ENCODE data around the gene MAGI1.

Gene MAGI1

DNA sequence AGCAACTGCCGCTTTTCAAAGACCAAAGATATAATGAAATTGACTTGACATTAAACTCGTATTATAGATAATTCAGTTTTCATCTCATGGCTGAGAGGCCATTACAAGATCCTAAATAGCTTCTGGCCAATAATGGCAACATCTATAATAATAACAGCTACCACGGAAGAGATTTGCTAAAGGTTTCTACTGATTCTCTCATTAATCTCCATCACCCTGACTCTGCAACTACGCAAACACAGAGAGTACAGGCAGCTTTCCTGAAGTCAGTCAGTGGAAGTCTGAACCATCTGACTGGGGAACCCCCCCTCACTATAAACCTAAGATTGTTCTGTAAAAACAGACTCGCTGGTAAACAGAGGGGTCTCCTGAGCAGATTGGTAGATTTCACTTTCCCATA lies 257.1 kb downstream of the MAGI1 start:
- TF ChIP-seq JUND (IDR thresholded peaks at IDR 0.05; ENCODE audit: low read depth), result no peak
- no peak for DNase-seq (ENCODE audit: low read depth in 1 of 2, low spot score in 1 of 2)
- in situ Hi-C loops (cut with HindIII; ENCODE audit: low pct_unique_long_range_greater_than_20kb, low sequenced_read_pairs), result no loop called here

DNA sequence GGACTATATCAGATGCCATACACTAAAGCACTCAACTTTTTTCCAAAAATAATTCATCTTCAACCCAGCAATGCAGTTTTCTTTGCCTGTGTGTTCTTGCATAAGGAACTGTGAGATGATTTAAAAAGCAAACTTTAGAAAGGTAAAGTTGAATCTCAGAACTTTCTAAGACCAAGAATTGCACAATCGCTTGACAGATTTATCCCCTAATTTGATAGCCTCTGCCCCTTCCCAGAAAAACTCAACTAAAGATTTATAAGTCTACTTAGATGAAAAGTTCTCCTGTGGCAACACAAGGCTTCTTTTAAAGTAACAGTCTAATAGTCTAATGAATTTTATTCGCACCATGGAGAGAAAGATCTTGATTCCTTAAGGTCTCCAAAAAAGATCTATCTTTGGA lies 259.3 kb downstream of the MAGI1 start:
- no peak for DNase-seq (ENCODE audit: low read depth in 1 of 2, low spot score in 1 of 2)
- in situ Hi-C loops (cut with HindIII; ENCODE audit: low pct_unique_long_range_greater_than_20kb, low sequenced_read_pairs), result no loop called here
- no peak for TF ChIP-seq JUND (IDR thresholded peaks at IDR 0.05; ENCODE audit: low read depth)

DNA sequence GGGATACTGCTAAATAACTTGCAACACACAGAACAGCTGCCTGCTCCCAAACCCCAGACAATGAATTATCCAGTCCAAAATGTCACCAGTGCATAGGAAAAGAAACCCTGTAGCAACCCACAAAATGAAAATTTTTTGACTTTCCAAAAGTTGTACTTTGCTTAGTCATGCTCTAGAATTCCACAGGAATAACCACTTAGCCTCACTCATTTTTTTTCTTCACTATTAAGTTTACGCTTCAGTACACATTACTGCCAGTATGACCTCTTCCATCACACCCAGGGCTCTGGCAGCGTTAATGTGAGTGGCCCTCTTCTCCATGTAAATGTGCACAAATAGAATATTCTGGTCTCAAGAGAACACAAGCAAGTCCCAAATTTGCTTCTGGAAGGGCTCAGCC lies 259.8 kb downstream of the MAGI1 start:
- no peak for DNase-seq (ENCODE audit: low read depth in 1 of 2, low spot score in 1 of 2)
- in situ Hi-C loops (cut with HindIII; ENCODE audit: low pct_unique_long_range_greater_than_20kb, low sequenced_read_pairs), result no loop called here
- TF ChIP-seq JUND (IDR thresholded peaks at IDR 0.05; ENCODE audit: low read depth), result no peak

DNA sequence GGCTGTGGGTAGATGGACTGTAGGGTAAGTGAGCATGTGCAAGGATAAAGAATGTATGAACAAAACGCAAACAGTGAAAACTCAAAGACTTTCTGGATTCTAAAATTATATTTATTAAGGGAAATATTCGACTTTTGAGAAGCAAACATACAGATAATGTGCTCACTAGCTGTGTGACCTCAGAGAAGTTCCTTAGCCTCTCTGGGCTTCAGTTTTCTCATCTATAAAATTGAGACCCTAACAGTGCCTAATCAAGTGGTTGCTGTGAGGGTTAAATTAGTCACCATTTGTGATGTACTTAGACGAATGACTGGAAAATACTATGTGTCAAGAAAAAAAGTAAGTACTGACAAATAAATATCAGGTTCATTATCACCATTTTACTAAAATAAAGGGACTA lies 261.7 kb downstream of the MAGI1 start:
- in situ Hi-C loops (cut with HindIII; ENCODE audit: low pct_unique_long_range_greater_than_20kb, low sequenced_read_pairs), result no loop called here
- no peak for DNase-seq (ENCODE audit: low read depth in 1 of 2, low spot score in 1 of 2)
- TF ChIP-seq JUND (IDR thresholded peaks at IDR 0.05; ENCODE audit: low read depth), result no peak

DNA sequence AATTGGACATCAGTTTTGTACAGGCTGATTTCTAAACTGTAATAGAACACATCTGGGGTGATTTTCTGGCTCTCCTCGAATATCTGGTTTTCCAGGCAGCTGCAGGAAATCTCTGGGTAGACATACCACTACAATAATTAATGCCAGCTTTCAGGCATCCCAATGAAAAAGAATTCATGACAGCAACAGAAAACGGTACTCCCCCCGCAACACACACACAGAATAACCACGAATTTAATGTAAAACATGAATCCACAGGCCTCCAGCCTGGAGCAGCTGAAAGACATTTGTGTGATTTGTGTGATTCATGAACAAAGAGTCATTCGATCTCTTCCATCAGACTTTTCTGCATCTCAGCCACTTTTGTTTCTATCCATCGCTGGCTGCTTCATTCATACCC lies 262.2 kb downstream of the MAGI1 start:
- no peak for TF ChIP-seq JUND (IDR thresholded peaks at IDR 0.05; ENCODE audit: low read depth)
- no peak for DNase-seq (ENCODE audit: low read depth in 1 of 2, low spot score in 1 of 2)
- in situ Hi-C loops (cut with HindIII; ENCODE audit: low pct_unique_long_range_greater_than_20kb, low sequenced_read_pairs), result no loop called here

DNA sequence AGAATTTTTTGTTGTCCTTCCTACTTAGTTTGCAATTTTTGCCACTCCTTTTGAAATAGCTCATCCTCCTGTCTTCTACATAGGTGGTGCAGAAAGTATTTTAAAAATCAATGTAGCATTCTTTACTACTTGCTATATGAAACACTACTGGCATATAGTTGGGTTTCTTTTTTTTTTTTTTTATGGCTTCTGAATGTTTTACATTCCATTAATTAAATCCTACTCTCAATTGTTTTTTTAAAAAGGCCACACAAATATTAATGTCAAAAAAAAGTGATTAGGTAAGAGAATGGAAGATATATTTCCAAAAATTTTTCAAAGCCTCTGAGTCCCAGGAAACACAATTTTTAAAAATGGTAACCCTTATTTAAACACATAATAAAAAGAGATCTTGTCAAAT lies 262.6 kb downstream of the MAGI1 start:
- no peak for DNase-seq (ENCODE audit: low read depth in 1 of 2, low spot score in 1 of 2)
- in situ Hi-C loops (cut with HindIII; ENCODE audit: low pct_unique_long_range_greater_than_20kb, low sequenced_read_pairs), result no loop called here
- no peak for TF ChIP-seq JUND (IDR thresholded peaks at IDR 0.05; ENCODE audit: low read depth)

DNA sequence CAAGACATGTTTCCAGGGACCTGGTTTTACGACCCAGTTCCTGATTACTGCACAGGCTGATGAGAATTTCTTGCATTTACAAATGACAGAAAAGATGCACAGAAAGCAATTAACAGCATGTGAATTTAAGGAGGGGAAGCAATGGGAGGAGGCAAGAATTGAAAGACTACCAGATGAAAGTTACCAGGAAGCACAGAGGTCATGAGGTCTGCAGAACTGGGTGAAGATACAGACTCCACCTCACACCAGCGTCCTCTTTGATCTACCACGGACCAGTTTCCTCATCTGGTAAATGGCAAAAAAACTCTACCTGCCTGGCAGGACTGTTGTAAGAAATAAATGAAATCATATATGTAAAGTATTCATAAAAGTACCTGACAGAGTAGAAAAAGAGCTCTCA lies 266.0 kb downstream of the MAGI1 start:
- TF ChIP-seq JUND (IDR thresholded peaks at IDR 0.05; ENCODE audit: low read depth), result no peak
- in situ Hi-C loops (cut with HindIII; ENCODE audit: low pct_unique_long_range_greater_than_20kb, low sequenced_read_pairs), result no loop called here
- DNase-seq (ENCODE audit: low read depth in 1 of 2, low spot score in 1 of 2), result no peak

DNA sequence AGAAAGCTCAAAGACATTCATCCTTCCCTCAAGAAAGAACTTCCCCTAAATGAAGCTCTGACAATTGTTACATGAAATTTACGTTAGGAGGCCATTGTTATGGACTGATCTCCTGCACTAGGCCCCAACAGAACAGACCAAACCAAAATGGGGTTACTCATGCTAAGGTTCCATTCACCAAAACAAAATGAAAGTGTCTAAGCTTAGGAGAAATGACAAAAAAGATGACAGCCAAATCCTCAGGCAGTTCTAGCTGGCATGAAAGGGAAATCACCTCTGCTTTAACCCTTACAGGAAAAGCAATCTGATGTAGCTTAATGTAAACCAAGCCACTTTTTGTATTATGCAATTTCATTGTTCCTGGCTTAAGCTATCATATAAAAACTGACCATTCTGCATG lies 271.2 kb downstream of the MAGI1 start:
- TF ChIP-seq JUND (IDR thresholded peaks at IDR 0.05; ENCODE audit: low read depth), result no peak
- no peak for DNase-seq (ENCODE audit: low read depth in 1 of 2, low spot score in 1 of 2)
- in situ Hi-C loops (cut with HindIII; ENCODE audit: low pct_unique_long_range_greater_than_20kb, low sequenced_read_pairs), result no loop called here

DNA sequence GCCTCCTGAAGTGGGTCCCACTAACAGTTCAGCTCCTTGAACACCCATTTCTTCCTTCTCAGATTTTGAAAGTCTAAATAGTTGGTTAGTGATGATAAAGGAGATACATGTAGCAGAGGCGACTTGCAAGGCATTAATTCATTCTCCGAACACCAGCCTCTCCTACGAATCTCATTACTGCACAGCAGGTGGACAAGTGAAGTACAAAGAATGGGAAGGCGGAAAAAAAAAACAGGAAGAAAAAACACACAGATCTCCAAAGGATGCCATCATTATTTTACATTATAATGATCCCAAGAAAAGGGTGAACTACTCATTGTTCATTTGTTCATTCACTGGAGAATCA lies 276.5 kb downstream of the MAGI1 start:
- in situ Hi-C loops (cut with HindIII; ENCODE audit: low pct_unique_long_range_greater_than_20kb, low sequenced_read_pairs), result no loop called here
- no peak for DNase-seq (ENCODE audit: low read depth in 1 of 2, low spot score in 1 of 2)
- TF ChIP-seq JUND (IDR thresholded peaks at IDR 0.05; ENCODE audit: low read depth), result no peak

DNA sequence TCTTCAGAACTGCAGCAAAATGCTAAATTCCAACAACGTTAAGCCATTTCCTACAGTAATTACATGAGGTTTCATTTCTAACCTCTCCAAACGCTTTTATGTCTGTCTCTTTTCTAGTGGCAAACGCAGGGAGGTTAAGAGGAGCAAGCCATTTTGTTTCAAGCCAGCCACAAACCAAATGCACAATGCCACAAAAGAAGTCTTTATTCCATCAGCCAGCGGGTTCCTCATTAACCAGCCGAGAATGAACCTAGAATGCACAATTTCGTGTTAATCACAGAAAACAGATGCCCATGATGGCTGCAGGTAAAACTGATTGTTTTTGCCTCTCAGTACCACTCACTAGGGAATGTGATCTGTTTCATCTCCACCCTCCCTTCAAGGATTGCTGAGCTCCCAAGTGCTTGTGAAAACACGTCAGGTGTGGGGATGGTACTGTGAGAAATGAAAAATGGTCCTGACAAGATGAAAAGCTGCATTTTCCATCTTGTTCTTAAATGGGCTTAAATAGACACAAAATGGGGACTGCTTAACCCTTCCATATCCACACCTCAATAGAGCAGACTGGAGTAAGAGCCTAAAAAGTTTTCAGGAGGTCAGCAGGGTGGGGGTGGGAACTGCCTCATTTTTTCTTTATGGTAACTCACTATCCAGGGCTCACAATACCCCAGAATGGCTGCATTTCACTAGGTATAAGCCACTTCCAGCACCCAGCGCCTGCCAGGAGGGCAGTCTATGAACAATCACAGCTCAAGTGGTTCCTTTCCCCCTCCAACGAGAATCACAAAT lies 277.1 kb downstream of the MAGI1 start:
- DNase-seq (ENCODE audit: low read depth in 1 of 2, low spot score in 1 of 2), result no peak
- no peak for TF ChIP-seq JUND (IDR thresholded peaks at IDR 0.05; ENCODE audit: low read depth)
- in situ Hi-C loops (cut with HindIII; ENCODE audit: low pct_unique_long_range_greater_than_20kb, low sequenced_read_pairs), result no loop called here

DNA sequence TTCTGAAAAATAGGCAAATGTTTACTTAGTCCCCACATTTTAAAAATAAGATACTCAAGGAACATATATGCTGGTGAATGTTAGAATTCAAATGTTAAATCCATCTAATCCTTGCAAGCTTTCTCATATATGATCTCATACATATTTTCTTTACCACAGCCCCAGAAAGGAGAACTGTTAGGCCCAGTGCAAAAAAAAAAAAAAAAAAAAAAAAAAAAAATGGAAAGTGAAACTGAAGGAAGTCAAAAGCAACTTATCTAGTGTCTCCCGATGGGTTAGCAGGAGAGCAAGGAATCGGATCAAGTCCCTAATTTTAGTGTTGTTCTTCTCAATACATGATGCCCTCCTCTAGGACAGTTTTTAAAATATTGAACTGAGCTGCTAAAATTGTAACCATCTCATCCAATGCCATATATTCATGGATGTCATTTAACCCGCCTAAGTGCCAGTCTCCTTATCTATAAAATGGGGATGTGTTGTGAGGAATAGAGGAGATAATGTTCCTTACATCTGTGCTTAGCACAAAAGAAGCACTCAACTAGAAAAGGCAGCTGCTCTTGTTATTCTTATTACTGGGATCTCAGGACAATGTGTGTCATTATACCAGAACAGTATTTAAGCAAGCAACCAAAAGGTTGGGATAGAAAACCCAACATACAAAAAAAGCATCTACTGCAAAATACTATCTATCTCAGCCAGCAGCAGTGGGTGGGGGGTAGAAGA lies 279.7 kb downstream of the MAGI1 start:
- DNase-seq (ENCODE audit: low read depth in 1 of 2, low spot score in 1 of 2), result no peak
- in situ Hi-C loops (cut with HindIII; ENCODE audit: low pct_unique_long_range_greater_than_20kb, low sequenced_read_pairs), result no loop called here
- no peak for TF ChIP-seq JUND (IDR thresholded peaks at IDR 0.05; ENCODE audit: low read depth)

DNA sequence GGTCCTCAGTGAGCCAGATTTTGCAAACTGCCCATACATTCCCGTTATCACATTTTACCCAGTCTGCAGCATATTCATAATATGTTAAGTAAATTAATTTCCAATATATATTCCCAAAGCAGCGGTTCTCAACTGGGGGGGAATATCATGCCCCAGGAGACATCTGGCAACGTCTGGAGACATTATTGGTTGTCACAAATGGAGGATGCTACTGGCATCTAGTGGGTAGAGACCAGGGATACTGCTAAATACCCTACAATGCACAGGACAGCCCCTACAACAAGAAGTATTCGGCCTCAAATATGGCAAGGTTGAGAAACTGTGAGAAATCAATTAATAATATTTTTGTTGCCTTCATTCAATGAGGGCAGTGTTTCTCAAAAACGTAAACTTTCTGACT lies 280.3 kb downstream of the MAGI1 start:
- no peak for TF ChIP-seq JUND (IDR thresholded peaks at IDR 0.05; ENCODE audit: low read depth)
- DNase-seq (ENCODE audit: low read depth in 1 of 2, low spot score in 1 of 2), result no peak
- in situ Hi-C loops (cut with HindIII; ENCODE audit: low pct_unique_long_range_greater_than_20kb, low sequenced_read_pairs), result no loop called here

DNA sequence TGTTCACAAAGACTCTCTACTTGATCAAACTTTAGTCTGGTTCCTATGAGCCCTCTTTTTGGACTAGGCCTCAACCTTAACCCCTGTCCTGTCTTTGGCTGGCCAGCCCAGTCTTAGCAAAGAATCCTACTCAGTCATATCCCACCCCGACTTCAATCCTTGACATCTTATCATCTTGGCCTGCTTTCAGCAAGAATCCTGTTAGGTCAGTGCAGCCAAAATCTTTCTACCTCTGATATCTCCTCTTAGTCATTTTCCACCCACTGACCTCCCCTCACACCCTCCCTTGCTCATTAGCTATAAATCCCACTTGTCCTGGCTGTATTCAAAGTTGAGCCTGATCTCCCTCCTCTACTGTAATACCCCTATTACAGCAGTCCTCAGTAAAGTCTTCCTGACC lies 286.1 kb downstream of the MAGI1 start:
- DNase-seq (ENCODE audit: low read depth in 1 of 2, low spot score in 1 of 2), result no peak
- in situ Hi-C loops (cut with HindIII; ENCODE audit: low pct_unique_long_range_greater_than_20kb, low sequenced_read_pairs), result no loop called here
- TF ChIP-seq JUND (IDR thresholded peaks at IDR 0.05; ENCODE audit: low read depth), result no peak
